ENCODE results near the gene FOXL2. TPM values are rescaled to one million over a fixed set of nuclear protein-coding genes. Genes with fewer than 3 reads are reported as not detected.

FOXL2 gene
- total and polyA plus RNA-seq, 2 of the 4 experiments (the other 2 are of a cell fraction), result 0.07 TPM; not detected in 1

DNA sequence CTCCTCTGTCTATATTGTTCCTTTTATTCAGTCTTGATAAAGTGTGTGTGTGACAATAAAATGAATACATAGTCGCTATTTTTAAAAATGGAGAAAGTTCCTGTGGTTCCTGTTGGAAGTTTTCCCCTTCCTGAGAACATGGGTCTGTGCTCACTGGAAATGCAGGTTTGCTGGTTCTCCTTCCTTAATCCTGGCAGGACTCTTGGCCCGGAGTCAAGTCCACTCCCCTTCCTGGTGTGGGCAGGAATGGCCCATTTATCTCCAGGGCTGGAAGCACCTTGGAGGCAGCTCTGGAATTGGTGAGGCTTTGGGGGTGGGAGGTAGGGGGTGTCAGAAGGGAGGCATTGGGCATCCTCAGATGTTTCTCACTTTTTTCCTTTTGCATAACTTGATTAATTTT is 30.1 kb downstream of the FOXL2 start:
- Histone ChIP-seq H3K27ac (ENCODE audit: insufficient read depth, low read length) (no peak overlapping the region), H2AFZ (replicated peaks; ENCODE audit: low read length, poor library complexity) (no peak overlapping the region)

More for the DNA sequence above, 30.1 kb downstream of the FOXL2 start:
- Histone ChIP-seq H3K4ac (ENCODE audit: low read depth, low read length) (no peak overlapping the region), H3K4me2 (ENCODE audit: low read depth, low read length) (no peak overlapping the region), H3K4me3 (ENCODE audit: insufficient read depth, low read depth, low read length) (no peak overlapping the region), H2BK15ac (ENCODE audit: low read depth, low read length) (no peak overlapping the region), H3K36me3 (ENCODE audit: control insufficient read depth, insufficient read depth, low read length) (no peaks in the 10 kb centered on the region), H4K8ac (ENCODE audit: low read depth in 2 of 2, low read length in 2 of 2) (no peak overlapping the region), H4K91ac (ENCODE audit: insufficient read depth, low read depth, low read length) (no peak overlapping the region), H3K18ac (ENCODE audit: low read depth, low read length) (no peak overlapping the region), H2AK5ac (ENCODE audit: low read depth, low read length) (no peak overlapping the region), H3K23ac (ENCODE audit: low read depth, low read length) (no peak overlapping the region), H2BK20ac (ENCODE audit: low read depth, low read length) (no peak overlapping the region), H3K27me3 (ENCODE audit: control insufficient read depth, insufficient read depth, low read length) (no peaks in the 10 kb centered on the region), H3K4me1 (ENCODE audit: control insufficient read depth, insufficient read depth, low read length) (peaks cover 9% of the 10 kb centered on the region), H3K9me3 (ENCODE audit: control insufficient read depth, insufficient read depth, low read length) (no peaks in the 10 kb centered on the region), H3K56ac (ENCODE audit: extremely low read depth, insufficient read depth, low read length) (no peak overlapping the region), H4K5ac (ENCODE audit: low read depth, low read length) (no peak overlapping the region), H3K79me1 (ENCODE audit: low read depth in 1 of 2, low read length in 2 of 2) (peaks cover 0 to 4% of the 10 kb centered on the region in 2 experiments; a peak in 1 of 4 replicates), H2BK5ac (ENCODE audit: low read depth, low read length, poor library complexity, severe bottlenecking) (no peak overlapping the region), H2BK120ac (ENCODE audit: low read depth, low read length) (no peak overlapping the region), H3K9ac (ENCODE audit: low read depth, low read length) (no peak overlapping the region), H4K20me1 (ENCODE audit: insufficient read depth, low read length) (no peaks in the 10 kb centered on the region), H2AK9ac (replicated peaks; ENCODE audit: low read depth, low read length, poor library complexity) (no peak overlapping the region), H3K14ac (replicated peaks; ENCODE audit: low read depth, low read length) (no peak overlapping the region), H3K9me1 (ENCODE audit: insufficient read depth, low read length) (peaks cover 5% of the 10 kb centered on the region)
- WGBS, 2 experiments (ENCODE audit: extremely low coverage in 2 of 2, insufficient read length in 1 of 2), result no CpG with 5 or more reads among the region's 2 CpGs
- BruUV-seq (replicated peaks), result no TSS peak
- ChIA-PET POLR2A (ENCODE audit: unreplicated experiment) (no interaction called here), CTCF (interaction anchor here (0.6 to 2.7 kb wide), 12 partner anchors 15 to 437 kb away, joined by 3 to 94 read pairs (median 8); partner anchors contain the start of gene CEP70)
- no peak for ATAC-seq (ENCODE audit: low read depth)
- dilution Hi-C loops (cut with HindIII; ENCODE audit: low sequenced_read_pairs, unreplicated experiment) (no loop called here), intact Hi-C loops (cut with micrococcal nuclease) (loop anchor here (1.0 kb wide), 1 partner anchor 323 kb away; the partner anchor contains the start of gene CEP70), in situ Hi-C loops (cut with MboI; ENCODE audit: low sequenced_read_pairs) (loop anchor here (5.0 kb wide), 2 partner anchors 220 to 320 kb away; no protein-coding TSS in a partner anchor)
- TF ChIP-seq, protein P1, sequence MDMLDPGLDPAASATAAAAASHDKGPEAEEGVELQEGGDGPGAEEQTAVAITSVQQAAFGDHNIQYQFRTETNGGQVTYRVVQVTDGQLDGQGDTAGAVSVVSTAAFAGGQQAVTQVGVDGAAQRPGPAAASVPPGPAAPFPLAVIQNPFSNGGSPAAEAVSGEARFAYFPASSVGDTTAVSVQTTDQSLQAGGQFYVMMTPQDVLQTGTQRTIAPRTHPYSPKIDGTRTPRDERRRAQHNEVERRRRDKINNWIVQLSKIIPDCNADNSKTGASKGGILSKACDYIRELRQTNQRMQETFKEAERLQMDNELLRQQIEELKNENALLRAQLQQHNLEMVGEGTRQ (IDR thresholded peaks at IDR 0.05; ENCODE audit: low read depth, low read length), result no peak
- TF ChIP-seq FOS (IDR thresholded peaks at IDR 0.05; ENCODE audit: low read depth, low read length) (no peak), MAZ (IDR thresholded peaks at IDR 0.05; ENCODE audit: borderline replicate concordance, low read depth, low read length) (no peak), MXI1 (IDR thresholded peaks at IDR 0.05; ENCODE audit: borderline replicate concordance, low read depth, low read length) (no peak)
- DNase-seq, result no peak
